ENCODE results near the gene PCDH9. TPM values are rescaled to one million over a fixed set of nuclear protein-coding genes. Genes with fewer than 3 reads are reported as not detected.

The PCDH9 gene
- total and polyA plus RNA-seq, 2 of the 4 experiments (the other 2 are of a cell fraction) = 2.2 to 10.2 TPM

DNA sequence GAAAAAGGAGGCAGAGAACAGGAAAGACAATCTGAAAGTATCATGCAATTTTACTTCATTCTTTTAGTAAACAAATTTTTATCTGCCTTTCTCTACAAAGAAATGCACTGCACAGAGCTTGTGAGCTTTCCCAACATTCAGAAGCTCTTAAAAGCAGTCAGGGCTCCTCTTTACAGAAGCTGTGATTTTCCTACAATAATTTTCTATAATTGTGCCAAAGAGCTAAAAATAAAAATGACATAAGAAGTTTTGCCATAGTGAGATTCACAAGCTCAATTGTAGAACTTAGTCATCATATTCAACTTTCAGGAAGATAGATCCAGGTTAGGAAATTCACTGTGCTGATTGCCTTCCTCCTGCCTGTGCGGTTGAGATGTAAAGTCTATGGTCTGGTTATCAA lies 341.4 kb downstream of the PCDH9 start:
- no peak overlapping the region for H4K91ac ChIP-seq (ENCODE audit: insufficient read depth, low read depth, low read length)
- in situ Hi-C loops (cut with MboI; ENCODE audit: low sequenced_read_pairs) = no loop called here
- no peak overlapping the region for H2AK5ac ChIP-seq (ENCODE audit: low read depth, low read length)
- H4K8ac ChIP-seq (ENCODE audit: low read depth in 2 of 2, low read length in 2 of 2) = no peak overlapping the region
- CTCF ChIA-PET = interaction anchor here (0.5 to 0.9 kb wide), 3 partner anchors 12 to 98 kb away, joined by 3 to 4 read pairs (median 3); no protein-coding TSS in a partner anchor
- no peak overlapping the region for H3K14ac ChIP-seq (replicated peaks; ENCODE audit: low read depth, low read length)
- no peak overlapping the region for H2BK120ac ChIP-seq (ENCODE audit: low read depth, low read length)
- BruUV-seq (replicated peaks) = no TSS peak
- H3K79me1 ChIP-seq (ENCODE audit: low read depth in 1 of 2, low read length in 2 of 2) = no peaks in the 10 kb centered on the region
- intact Hi-C loops (cut with micrococcal nuclease) = no loop called here
- no peak overlapping the region for H3K18ac ChIP-seq (ENCODE audit: low read depth, low read length)
- H3K4me1 ChIP-seq (ENCODE audit: control insufficient read depth, insufficient read depth, low read length) = no peaks in the 10 kb centered on the region; the same call in 1 of the 2 replicates
- H3K23ac ChIP-seq (ENCODE audit: low read depth, low read length) = no peak overlapping the region
- dilution Hi-C loops (cut with HindIII; ENCODE audit: low sequenced_read_pairs, unreplicated experiment) = no loop called here
- no peak overlapping the region for H3K4me2 ChIP-seq (ENCODE audit: low read depth, low read length)
- no peak overlapping the region for H2BK20ac ChIP-seq (ENCODE audit: low read depth, low read length)
- DNase-seq (peak; percentile 18), ATAC-seq (ENCODE audit: low read depth) (no peak)
- H3K56ac ChIP-seq (ENCODE audit: extremely low read depth, insufficient read depth, low read length) = no peak overlapping the region
- no peak overlapping the region for H2BK15ac ChIP-seq (ENCODE audit: low read depth, low read length)
- POLR2A ChIA-PET (ENCODE audit: unreplicated experiment) = interaction anchor here (0.5 kb wide), 1 partner anchor 17 kb away, joined by 10 read pairs; no protein-coding TSS in a partner anchor
- no peaks in the 10 kb centered on the region for H3K27me3 ChIP-seq (ENCODE audit: control insufficient read depth, insufficient read depth, low read length)
- H3K4ac ChIP-seq (ENCODE audit: low read depth, low read length) = no peak overlapping the region
- no peaks in the 10 kb centered on the region for H4K20me1 ChIP-seq (ENCODE audit: insufficient read depth, low read length)
- H4K5ac ChIP-seq (ENCODE audit: low read depth, low read length) = no peak overlapping the region
- H3K4me3 ChIP-seq (ENCODE audit: insufficient read depth, low read depth, low read length) = no peak overlapping the region
- H2BK5ac ChIP-seq (ENCODE audit: low read depth, low read length, poor library complexity, severe bottlenecking) = no peak overlapping the region
- no peaks in the 10 kb centered on the region for H3K36me3 ChIP-seq (ENCODE audit: control insufficient read depth, insufficient read depth, low read length)
- no CpG with 5 or more reads among the region's 1 CpG for WGBS, 2 experiments (ENCODE audit: extremely low coverage in 2 of 2, insufficient read length in 1 of 2)
- no peak overlapping the region for H2AFZ ChIP-seq (replicated peaks; ENCODE audit: low read length, poor library complexity)
- H3K9me3 ChIP-seq (ENCODE audit: control insufficient read depth, insufficient read depth, low read length) = no peaks in the 10 kb centered on the region
- TF ChIP-seq, protein P1, sequence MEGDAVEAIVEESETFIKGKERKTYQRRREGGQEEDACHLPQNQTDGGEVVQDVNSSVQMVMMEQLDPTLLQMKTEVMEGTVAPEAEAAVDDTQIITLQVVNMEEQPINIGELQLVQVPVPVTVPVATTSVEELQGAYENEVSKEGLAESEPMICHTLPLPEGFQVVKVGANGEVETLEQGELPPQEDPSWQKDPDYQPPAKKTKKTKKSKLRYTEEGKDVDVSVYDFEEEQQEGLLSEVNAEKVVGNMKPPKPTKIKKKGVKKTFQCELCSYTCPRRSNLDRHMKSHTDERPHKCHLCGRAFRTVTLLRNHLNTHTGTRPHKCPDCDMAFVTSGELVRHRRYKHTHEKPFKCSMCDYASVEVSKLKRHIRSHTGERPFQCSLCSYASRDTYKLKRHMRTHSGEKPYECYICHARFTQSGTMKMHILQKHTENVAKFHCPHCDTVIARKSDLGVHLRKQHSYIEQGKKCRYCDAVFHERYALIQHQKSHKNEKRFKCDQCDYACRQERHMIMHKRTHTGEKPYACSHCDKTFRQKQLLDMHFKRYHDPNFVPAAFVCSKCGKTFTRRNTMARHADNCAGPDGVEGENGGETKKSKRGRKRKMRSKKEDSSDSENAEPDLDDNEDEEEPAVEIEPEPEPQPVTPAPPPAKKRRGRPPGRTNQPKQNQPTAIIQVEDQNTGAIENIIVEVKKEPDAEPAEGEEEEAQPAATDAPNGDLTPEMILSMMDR (conservative IDR thresholded peaks at IDR 0.05; ENCODE audit: low read depth, low read length) = no peak
- TF ChIP-seq CEBPB (IDR thresholded peaks at IDR 0.05; ENCODE audit: low read depth, low read length) = no peak
- TF ChIP-seq MAFK (IDR thresholded peaks at IDR 0.05; ENCODE audit: low read depth, low read length) = no peak
- TF ChIP-seq RFX5 (IDR thresholded peaks at IDR 0.05; ENCODE audit: low read depth, low read length) = no peak
- no peak for TF ChIP-seq SMC3 (IDR thresholded peaks at IDR 0.05; ENCODE audit: low read depth, low read length)
- no peak for TF ChIP-seq MXI1 (IDR thresholded peaks at IDR 0.05; ENCODE audit: borderline replicate concordance, low read depth, low read length)
- TF ChIP-seq, protein P2, sequence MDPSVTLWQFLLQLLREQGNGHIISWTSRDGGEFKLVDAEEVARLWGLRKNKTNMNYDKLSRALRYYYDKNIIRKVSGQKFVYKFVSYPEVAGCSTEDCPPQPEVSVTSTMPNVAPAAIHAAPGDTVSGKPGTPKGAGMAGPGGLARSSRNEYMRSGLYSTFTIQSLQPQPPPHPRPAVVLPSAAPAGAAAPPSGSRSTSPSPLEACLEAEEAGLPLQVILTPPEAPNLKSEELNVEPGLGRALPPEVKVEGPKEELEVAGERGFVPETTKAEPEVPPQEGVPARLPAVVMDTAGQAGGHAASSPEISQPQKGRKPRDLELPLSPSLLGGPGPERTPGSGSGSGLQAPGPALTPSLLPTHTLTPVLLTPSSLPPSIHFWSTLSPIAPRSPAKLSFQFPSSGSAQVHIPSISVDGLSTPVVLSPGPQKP (IDR thresholded peaks at IDR 0.05; ENCODE audit: borderline replicate concordance, low read depth, low read length) = no peak
- TF ChIP-seq NFE2L2 (IDR thresholded peaks at IDR 0.05; ENCODE audit: low read depth, low read length) = no peak
- no peaks in the 10 kb centered on the region for H3K9me1 ChIP-seq (ENCODE audit: insufficient read depth, low read length)
- no peak overlapping the region for H3K27ac ChIP-seq (ENCODE audit: insufficient read depth, low read length)
- H3K9ac ChIP-seq (ENCODE audit: low read depth, low read length) = no peak overlapping the region
- no peak overlapping the region for H2AK9ac ChIP-seq (replicated peaks; ENCODE audit: low read depth, low read length, poor library complexity)

Measured in IMR-90 (cell line).